ENCODE results near the gene CPEB4.
A peak's percentile ranks its signal among the peaks of the same experiment; 100 is the strongest.

DNA sequence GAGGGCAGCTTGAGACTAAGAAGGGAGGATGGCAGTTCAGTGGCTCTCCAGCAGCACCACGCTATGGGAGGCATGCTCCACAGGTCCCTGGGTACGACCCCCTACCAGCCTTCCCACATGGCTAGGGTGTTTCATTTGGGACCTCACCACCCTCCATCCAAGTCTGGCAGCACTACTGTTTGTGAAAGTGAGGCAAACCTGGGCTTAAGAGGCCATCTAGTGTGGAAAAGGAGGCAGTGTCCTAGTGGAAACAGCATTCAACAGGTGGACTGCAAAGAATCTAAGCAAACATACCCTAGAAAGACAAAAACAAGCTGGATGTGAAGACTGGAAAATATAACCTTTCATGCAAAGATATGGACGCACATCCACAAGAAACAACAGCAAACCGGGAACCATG lies 96.1 kb downstream of the CPEB4 start:
- TF ChIP-seq CTCF (IDR thresholded peaks at IDR 0.05) (peak in 4 of 6 experiments; percentile 28 to 63 (median 47)), POLR2A (IDR thresholded peaks at IDR 0.05) (no peak)
